ENCODE measurements around the gene MAP4K3. TPM values are rescaled to one million over a fixed set of nuclear protein-coding genes. Genes with fewer than 3 reads are reported as not detected.

MAP4K3 gene
- total RNA-seq, 1 experiment from 2014 or later = 26.6 TPM

GRCh38 chr2:39399570-39399969 is 37.5 kb downstream of the MAP4K3 start:
- DNase-seq (ENCODE audit: low read depth, low spot score) (no peak), ATAC-seq (no peak; the same call in 1 of the 2 replicates)
- H3K27me3 ChIP-seq (ENCODE audit: control insufficient read depth, insufficient read depth, low read length) = no peaks in the 10 kb centered on the region
- peaks cover 29% of the 10 kb centered on the region for H3K4me1 ChIP-seq (ENCODE audit: control insufficient read depth, insufficient read depth, low read length)
- no peaks in the 10 kb centered on the region for H3K36me3 ChIP-seq (ENCODE audit: control insufficient read depth, insufficient read depth, low read length)
- BruUV-seq (replicated peaks) = no TSS peak
- no peak overlapping the region for H3K4me3 ChIP-seq (ENCODE audit: low read depth in 2 of 2, low read length in 2 of 2)
- in situ Hi-C loops (cut with HindIII; ENCODE audit: low pct_unique_long_range_greater_than_20kb, low sequenced_read_pairs) = no loop called here
- H3K9me3 ChIP-seq (ENCODE audit: control insufficient read depth, insufficient read depth, low read depth, low read length) = no peaks in the 10 kb centered on the region
- intact Hi-C loops (cut with micrococcal nuclease; ENCODE audit: unreplicated experiment) = no loop called here
- CTCF ChIA-PET = no interaction called here
- TF ChIP-seq POLR2AphosphoS5 (IDR thresholded peaks at IDR 0.05; ENCODE audit: low read depth, low read length) = no peak
- TF ChIP-seq, protein P1, sequence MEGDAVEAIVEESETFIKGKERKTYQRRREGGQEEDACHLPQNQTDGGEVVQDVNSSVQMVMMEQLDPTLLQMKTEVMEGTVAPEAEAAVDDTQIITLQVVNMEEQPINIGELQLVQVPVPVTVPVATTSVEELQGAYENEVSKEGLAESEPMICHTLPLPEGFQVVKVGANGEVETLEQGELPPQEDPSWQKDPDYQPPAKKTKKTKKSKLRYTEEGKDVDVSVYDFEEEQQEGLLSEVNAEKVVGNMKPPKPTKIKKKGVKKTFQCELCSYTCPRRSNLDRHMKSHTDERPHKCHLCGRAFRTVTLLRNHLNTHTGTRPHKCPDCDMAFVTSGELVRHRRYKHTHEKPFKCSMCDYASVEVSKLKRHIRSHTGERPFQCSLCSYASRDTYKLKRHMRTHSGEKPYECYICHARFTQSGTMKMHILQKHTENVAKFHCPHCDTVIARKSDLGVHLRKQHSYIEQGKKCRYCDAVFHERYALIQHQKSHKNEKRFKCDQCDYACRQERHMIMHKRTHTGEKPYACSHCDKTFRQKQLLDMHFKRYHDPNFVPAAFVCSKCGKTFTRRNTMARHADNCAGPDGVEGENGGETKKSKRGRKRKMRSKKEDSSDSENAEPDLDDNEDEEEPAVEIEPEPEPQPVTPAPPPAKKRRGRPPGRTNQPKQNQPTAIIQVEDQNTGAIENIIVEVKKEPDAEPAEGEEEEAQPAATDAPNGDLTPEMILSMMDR (IDR thresholded peaks at IDR 0.05) = no peak
- TF ChIP-seq, protein P2, sequence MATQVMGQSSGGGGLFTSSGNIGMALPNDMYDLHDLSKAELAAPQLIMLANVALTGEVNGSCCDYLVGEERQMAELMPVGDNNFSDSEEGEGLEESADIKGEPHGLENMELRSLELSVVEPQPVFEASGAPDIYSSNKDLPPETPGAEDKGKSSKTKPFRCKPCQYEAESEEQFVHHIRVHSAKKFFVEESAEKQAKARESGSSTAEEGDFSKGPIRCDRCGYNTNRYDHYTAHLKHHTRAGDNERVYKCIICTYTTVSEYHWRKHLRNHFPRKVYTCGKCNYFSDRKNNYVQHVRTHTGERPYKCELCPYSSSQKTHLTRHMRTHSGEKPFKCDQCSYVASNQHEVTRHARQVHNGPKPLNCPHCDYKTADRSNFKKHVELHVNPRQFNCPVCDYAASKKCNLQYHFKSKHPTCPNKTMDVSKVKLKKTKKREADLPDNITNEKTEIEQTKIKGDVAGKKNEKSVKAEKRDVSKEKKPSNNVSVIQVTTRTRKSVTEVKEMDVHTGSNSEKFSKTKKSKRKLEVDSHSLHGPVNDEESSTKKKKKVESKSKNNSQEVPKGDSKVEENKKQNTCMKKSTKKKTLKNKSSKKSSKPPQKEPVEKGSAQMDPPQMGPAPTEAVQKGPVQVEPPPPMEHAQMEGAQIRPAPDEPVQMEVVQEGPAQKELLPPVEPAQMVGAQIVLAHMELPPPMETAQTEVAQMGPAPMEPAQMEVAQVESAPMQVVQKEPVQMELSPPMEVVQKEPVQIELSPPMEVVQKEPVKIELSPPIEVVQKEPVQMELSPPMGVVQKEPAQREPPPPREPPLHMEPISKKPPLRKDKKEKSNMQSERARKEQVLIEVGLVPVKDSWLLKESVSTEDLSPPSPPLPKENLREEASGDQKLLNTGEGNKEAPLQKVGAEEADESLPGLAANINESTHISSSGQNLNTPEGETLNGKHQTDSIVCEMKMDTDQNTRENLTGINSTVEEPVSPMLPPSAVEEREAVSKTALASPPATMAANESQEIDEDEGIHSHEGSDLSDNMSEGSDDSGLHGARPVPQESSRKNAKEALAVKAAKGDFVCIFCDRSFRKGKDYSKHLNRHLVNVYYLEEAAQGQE (IDR thresholded peaks at IDR 0.05; ENCODE audit: insufficient read depth in 1 of 2, low read depth in 2 of 2, low read length in 1 of 2) = no peak
- no peak; the same call in 1 of the 2 replicates for TF ChIP-seq TCF7L2 (IDR thresholded peaks at IDR 0.05; ENCODE audit: low read depth, low read length)
- TF ChIP-seq SIN3A (IDR thresholded peaks at IDR 0.05; ENCODE audit: borderline replicate concordance, insufficient read depth, low read depth, low read length) = no peak
- POLR2A ChIA-PET = no interaction called here
- H3K27ac ChIP-seq (ENCODE audit: low read length) = peak overlapping the region; percentile 11; the same call in 1 of the 2 replicates

DNA sequence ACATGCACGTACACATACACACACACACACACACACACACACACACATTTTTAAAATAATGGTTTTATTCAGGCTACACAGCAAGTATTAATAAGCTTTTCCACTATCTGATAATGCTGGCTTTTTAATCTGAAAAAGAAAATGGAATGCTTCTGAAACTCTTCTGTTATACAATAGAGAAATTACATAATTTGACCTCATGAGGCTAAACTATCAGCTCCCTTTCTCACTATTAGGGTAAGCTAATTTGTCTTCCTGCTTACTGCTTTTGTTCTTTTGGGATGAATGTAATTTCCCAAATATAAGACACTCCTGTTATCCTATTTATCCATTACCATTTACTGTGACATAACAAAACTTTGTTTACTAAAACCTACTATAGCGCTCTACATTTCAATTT is 41.8 kb downstream of the MAP4K3 start:
- CTCF ChIA-PET = no interaction called here
- no peak overlapping the region for H3K27ac ChIP-seq (ENCODE audit: low read length)

More for the DNA sequence above, 41.8 kb downstream of the MAP4K3 start:
- TF ChIP-seq, protein P1 (IDR thresholded peaks at IDR 0.05) = no peak
- TF ChIP-seq TCF7L2 (IDR thresholded peaks at IDR 0.05; ENCODE audit: low read depth, low read length) = no peak
- TF ChIP-seq, protein P2 (IDR thresholded peaks at IDR 0.05; ENCODE audit: insufficient read depth in 1 of 2, low read depth in 2 of 2, low read length in 1 of 2) = no peak
- no peak for TF ChIP-seq POLR2AphosphoS5 (IDR thresholded peaks at IDR 0.05; ENCODE audit: low read depth, low read length)
- TF ChIP-seq SIN3A (IDR thresholded peaks at IDR 0.05; ENCODE audit: borderline replicate concordance, insufficient read depth, low read depth, low read length) = no peak
- DNase-seq (ENCODE audit: low read depth, low spot score) (no peak), ATAC-seq (no peak)
- H3K27me3 ChIP-seq (ENCODE audit: control insufficient read depth, insufficient read depth, low read length) = no peaks in the 10 kb centered on the region
- POLR2A ChIA-PET = no interaction called here
- no peak overlapping the region for H3K4me3 ChIP-seq (ENCODE audit: low read depth in 2 of 2, low read length in 2 of 2)
- H3K4me1 ChIP-seq (ENCODE audit: control insufficient read depth, insufficient read depth, low read length) = peaks cover 47% of the 10 kb centered on the region
- BruUV-seq (replicated peaks) = no TSS peak
- no peaks in the 10 kb centered on the region for H3K9me3 ChIP-seq (ENCODE audit: control insufficient read depth, insufficient read depth, low read depth, low read length)
- H3K36me3 ChIP-seq (ENCODE audit: control insufficient read depth, insufficient read depth, low read length) = no peaks in the 10 kb centered on the region
- in situ Hi-C loops (cut with HindIII; ENCODE audit: low pct_unique_long_range_greater_than_20kb, low sequenced_read_pairs) (no loop called here), intact Hi-C loops (cut with micrococcal nuclease; ENCODE audit: unreplicated experiment) (no loop called here)

Data from Panc1 (cell line).